T-helper 17 cell (primary cell): ENCODE data around the gene CSNK1G1. TPM values are rescaled to one million over a fixed set of nuclear protein-coding genes. Genes with fewer than 3 reads are reported as not detected.
"Not testable (repeated sequence)": the region's sequence is repeated elsewhere in the genome, so short reads cannot be mapped to it uniquely, and the experiment has no call there.

Source experiments
- ATAC-seq: fragments of 150-1000 bp; cut with Tn5 transposase; 2 replicates; pipeline ENCODE4 v1.10.0; 2021; ENCODE audit warnings: mild to moderate bottlenecking, moderate library complexity
- DNase-seq, 3 donors: peaks; one replicate each; pipeline versions ENCODE4 v3.0.0 to v3.0.0-alpha.2; 2020 to 2021
- H3K9me3 ChIP-seq: one replicate; pipeline ENCODE4 v1.7.0; 2013; ENCODE audit warnings: low read length, mild to moderate bottlenecking; ENCODE audit not compliant: control insufficient read depth, poor library complexity, severe bottlenecking
- H3K27ac Mint-ChIP-seq: one replicate; pipeline ENCODE4 v1.8.0; 2022; ENCODE audit warnings: mild to moderate bottlenecking, moderate library complexity, mixed read lengths
- H3K27me3 Mint-ChIP-seq: one replicate; pipeline ENCODE4 v1.8.0; 2022; ENCODE audit warnings: mixed read lengths
- H3K36me3 Mint-ChIP-seq: one replicate; pipeline ENCODE4 v1.8.0; 2022; ENCODE audit warnings: low read depth, mixed read lengths
- H3K4me1 Mint-ChIP-seq: one replicate; pipeline ENCODE4 v1.8.0; 2022; ENCODE audit warnings: mild to moderate bottlenecking, mixed read lengths
- H3K4me3 Mint-ChIP-seq: one replicate; pipeline ENCODE4 v1.8.0; 2022; ENCODE audit warnings: mild to moderate bottlenecking, moderate library complexity, mixed read lengths
- total RNA-seq, 4 donors: library from RNA in 2 of 4; stranded (reverse) in 2 of 4; gene quantifications; one replicate each; pipeline ENCODE4 v1.2.3 and lab custom pipeline; 2022 to 2026

The CSNK1G1 gene
- total RNA-seq, 2 donors from 2014 or later = 23.2 to 25.5 TPM

GRCh38 chr15:64343222-64343621 lies 12.8 kb downstream of the CSNK1G1 start:
- H3K9me3 ChIP-seq = no peaks in the 10 kb centered on the region
- H3K4me3 Mint-ChIP-seq = no peak overlapping the region
- H3K36me3 Mint-ChIP-seq = peaks cover 3% of the 10 kb centered on the region
- DNase-seq (no peak), ATAC-seq (no peak)
- no peaks in the 10 kb centered on the region for H3K27me3 Mint-ChIP-seq
- H3K27ac Mint-ChIP-seq = peak overlapping the region; percentile 84
- H3K4me1 Mint-ChIP-seq = peaks cover 6% of the 10 kb centered on the region

GRCh38 chr15:64341961-64342360 lies 14.0 kb downstream of the CSNK1G1 start:
- Mint-ChIP-seq H3K27me3 (no peaks in the 10 kb centered on the region), H3K36me3 (no peaks in the 10 kb centered on the region), H3K27ac (no peak overlapping the region), H3K4me3 (no peak overlapping the region), H3K4me1 (peaks cover 9% of the 10 kb centered on the region)
- DNase-seq (no peak), ATAC-seq (no peak)
- no peaks in the 10 kb centered on the region for H3K9me3 ChIP-seq

GRCh38 chr15:64340355-64340754 lies 15.6 kb downstream of the CSNK1G1 start:
- DNase-seq (no peak), ATAC-seq (no peak)
- no peak overlapping the region for H3K4me3 Mint-ChIP-seq
- H3K27me3 Mint-ChIP-seq = no peaks in the 10 kb centered on the region
- H3K4me1 Mint-ChIP-seq = peaks cover 14% of the 10 kb centered on the region
- H3K36me3 Mint-ChIP-seq = no peaks in the 10 kb centered on the region
- H3K27ac Mint-ChIP-seq = no peak overlapping the region
- no peaks in the 10 kb centered on the region for H3K9me3 ChIP-seq

- Mint-ChIP-seq H3K27ac (peak overlapping the region; percentile 19), H3K36me3 (no peaks in the 10 kb centered on the region), H3K4me3 (no peak overlapping the region), H3K27me3 (no peaks in the 10 kb centered on the region), H3K4me1 (peaks cover 18% of the 10 kb centered on the region)
- ATAC-seq = no peak
- no peaks in the 10 kb centered on the region for H3K9me3 ChIP-seq
- no peak for DNase-seq
Measured at GRCh38 chr15:64337761-64338160, 18.2 kb downstream of the CSNK1G1 start.

- Mint-ChIP-seq H3K4me1 (peaks cover 18% of the 10 kb centered on the region), H3K4me3 (no peak overlapping the region), H3K27ac (no peak overlapping the region), H3K27me3 (no peaks in the 10 kb centered on the region), H3K36me3 (no peaks in the 10 kb centered on the region)
- peak; percentile 87 for ATAC-seq
- no peaks in the 10 kb centered on the region for H3K9me3 ChIP-seq
- DNase-seq = peak; percentile 12 to 32 (median 30)
Measured at GRCh38 chr15:64333986-64334929, 21.7 kb downstream of the CSNK1G1 start.

- Mint-ChIP-seq H3K36me3 (no peaks in the 10 kb centered on the region), H3K4me3 (no peak overlapping the region), H3K4me1 (peaks cover 18% of the 10 kb centered on the region), H3K27ac (no peak overlapping the region), H3K27me3 (no peaks in the 10 kb centered on the region)
- no peak for ATAC-seq
- no peaks in the 10 kb centered on the region for H3K9me3 ChIP-seq
- no peak for DNase-seq
Measured at GRCh38 chr15:64333516-64333915, 22.5 kb downstream of the CSNK1G1 start.

GRCh38 chr15:64331668-64332067 lies 24.3 kb downstream of the CSNK1G1 start:
- not testable (repeated sequence) for H3K36me3 Mint-ChIP-seq, DNase-seq, H3K27ac Mint-ChIP-seq, H3K4me3 Mint-ChIP-seq, ATAC-seq, H3K27me3 Mint-ChIP-seq, H3K9me3 ChIP-seq
- H3K4me1 Mint-ChIP-seq = peaks cover 16% of the 10 kb centered on the region

- not testable (repeated sequence) for ATAC-seq, H3K27ac Mint-ChIP-seq
Measured at GRCh38 chr15:64326975-64327374, 29.0 kb downstream of the CSNK1G1 start.

GRCh38 chr15:64326458-64326857 lies 29.5 kb downstream of the CSNK1G1 start:
- ATAC-seq, H3K27me3 Mint-ChIP-seq, H3K4me3 Mint-ChIP-seq, H3K27ac Mint-ChIP-seq, H3K36me3 Mint-ChIP-seq, H3K4me1 Mint-ChIP-seq, DNase-seq, H3K9me3 ChIP-seq: not testable (repeated sequence)

More at GRCh38 chr15:64326975-64327374, 29.0 kb downstream of the CSNK1G1 start:
- H3K9me3 ChIP-seq, H3K4me1 Mint-ChIP-seq, H3K4me3 Mint-ChIP-seq, H3K27me3 Mint-ChIP-seq, DNase-seq, H3K36me3 Mint-ChIP-seq: not testable (repeated sequence)

- DNase-seq (no peak), ATAC-seq (no peak)
- H3K36me3 Mint-ChIP-seq = no peaks in the 10 kb centered on the region
- H3K4me3 Mint-ChIP-seq = no peak overlapping the region
- no peaks in the 10 kb centered on the region for H3K27me3 Mint-ChIP-seq
- H3K27ac Mint-ChIP-seq = no peak overlapping the region
- no peaks in the 10 kb centered on the region for H3K9me3 ChIP-seq
- H3K4me1 Mint-ChIP-seq = peaks cover 9% of the 10 kb centered on the region
Measured at GRCh38 chr15:64324165-64324877, 31.7 kb downstream of the CSNK1G1 start.

- Mint-ChIP-seq H3K4me1 (peaks cover 15% of the 10 kb centered on the region), H3K4me3 (no peak overlapping the region), H3K27ac (no peak overlapping the region), H3K27me3 (no peaks in the 10 kb centered on the region), H3K36me3 (no peaks in the 10 kb centered on the region)
- DNase-seq (no peak), ATAC-seq (no peak)
- H3K9me3 ChIP-seq = no peaks in the 10 kb centered on the region
Measured at GRCh38 chr15:64315216-64315615, 40.8 kb downstream of the CSNK1G1 start.

- Mint-ChIP-seq H3K27ac (no peak overlapping the region), H3K4me3 (no peak overlapping the region), H3K4me1 (peaks cover 14% of the 10 kb centered on the region), H3K27me3 (no peaks in the 10 kb centered on the region), H3K36me3 (no peaks in the 10 kb centered on the region)
- no peak for DNase-seq
- ATAC-seq = no peak
- H3K9me3 ChIP-seq = no peaks in the 10 kb centered on the region
Measured at GRCh38 chr15:64314456-64314855, 41.5 kb downstream of the CSNK1G1 start.

- Mint-ChIP-seq H3K4me1 (peaks cover 17% of the 10 kb centered on the region), H3K27ac (no peak overlapping the region), H3K36me3 (no peaks in the 10 kb centered on the region), H3K27me3 (no peaks in the 10 kb centered on the region), H3K4me3 (no peak overlapping the region)
- no peak for ATAC-seq
- H3K9me3 ChIP-seq = no peaks in the 10 kb centered on the region
- DNase-seq = no peak
Measured at GRCh38 chr15:64311566-64311965, 44.4 kb downstream of the CSNK1G1 start.
